ENCODE measurements around the gene PCNX1. TPM values are rescaled to one million over a fixed set of nuclear protein-coding genes. Genes with fewer than 3 reads are reported as not detected.

PCNX1 gene
- total and polyA plus RNA-seq, 2 of the 4 experiments (the other 2 are of a cell fraction): 15.0 to 43.7 TPM

DNA sequence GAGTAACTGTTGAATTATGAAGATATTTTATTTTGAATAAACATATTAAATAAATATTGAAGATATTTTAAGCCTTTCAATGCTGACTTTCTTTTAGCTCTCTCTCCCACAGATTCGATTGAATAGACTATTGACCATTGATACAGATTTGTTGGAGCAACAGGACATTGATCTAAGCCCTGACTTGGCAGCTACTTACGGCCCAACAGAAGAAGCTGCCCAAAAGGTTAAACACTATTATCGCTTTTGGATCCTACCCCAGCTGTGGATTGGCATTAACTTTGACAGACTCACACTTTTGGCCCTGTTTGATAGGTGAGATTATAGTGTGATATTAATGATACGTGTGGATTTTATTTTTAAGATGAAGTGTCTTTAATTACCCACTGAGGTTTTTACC, 105.6 kb downstream of the PCNX1 start:
- no peaks in the 10 kb centered on the region for H3K9me3 ChIP-seq (ENCODE audit: control insufficient read depth, insufficient read depth, low read length)
- no peaks in the 10 kb centered on the region for H3K27me3 ChIP-seq (ENCODE audit: control insufficient read depth, insufficient read depth, low read length)
- no peak overlapping the region for H4K5ac ChIP-seq (ENCODE audit: low read depth, low read length)
- no peak overlapping the region for H3K4me2 ChIP-seq (ENCODE audit: low read depth, low read length)
- no peak overlapping the region for H2AK9ac ChIP-seq (replicated peaks; ENCODE audit: low read depth, low read length, poor library complexity)
- no peaks in the 10 kb centered on the region for H3K9me1 ChIP-seq (ENCODE audit: insufficient read depth, low read length)
- H3K36me3 ChIP-seq (ENCODE audit: control insufficient read depth, insufficient read depth, low read length): peaks cover 8% of the 10 kb centered on the region; the same call in 1 of the 2 replicates
- no peak overlapping the region for H2AFZ ChIP-seq (replicated peaks; ENCODE audit: low read length, poor library complexity)
- no peaks in the 10 kb centered on the region for H3K4me1 ChIP-seq (ENCODE audit: control insufficient read depth, insufficient read depth, low read length)
- no peak overlapping the region for H2BK120ac ChIP-seq (ENCODE audit: low read depth, low read length)
- BruUV-seq (replicated peaks): no TSS peak
- ChIA-PET POLR2A (ENCODE audit: unreplicated experiment) (no interaction called here), CTCF (interaction anchor here (0.6 to 1.5 kb wide), 2 partner anchors 9 to 532 kb away, joined by 3 to 5 read pairs; no protein-coding TSS in a partner anchor)
- intact Hi-C loops (cut with micrococcal nuclease): no loop called here
- no peak overlapping the region for H3K18ac ChIP-seq (ENCODE audit: low read depth, low read length)
- no peak overlapping the region for H4K91ac ChIP-seq (ENCODE audit: insufficient read depth, low read depth, low read length)
- no peak for ATAC-seq (ENCODE audit: low read depth)
- H4K8ac ChIP-seq (ENCODE audit: low read depth in 2 of 2, low read length in 2 of 2): no peak overlapping the region
- H2BK15ac ChIP-seq (ENCODE audit: low read depth, low read length): no peak overlapping the region
- dilution Hi-C loops (cut with HindIII; ENCODE audit: low sequenced_read_pairs, unreplicated experiment): no loop called here
- WGBS, 2 experiments (ENCODE audit: extremely low coverage in 2 of 2, insufficient read length in 1 of 2): 80 to 100% methylated on average over 1 of the region's 4 CpGs
- no peak overlapping the region for H2AK5ac ChIP-seq (ENCODE audit: low read depth, low read length)
- no peak overlapping the region for H3K9ac ChIP-seq (ENCODE audit: low read depth, low read length)
- H3K23ac ChIP-seq (ENCODE audit: low read depth, low read length): no peak overlapping the region
- peak overlapping the region; percentile 8 for H2BK5ac ChIP-seq (ENCODE audit: low read depth, low read length, poor library complexity, severe bottlenecking)
- H3K14ac ChIP-seq (replicated peaks; ENCODE audit: low read depth, low read length): no peak overlapping the region
- DNase-seq: no peak
- no peak overlapping the region for H3K27ac ChIP-seq (ENCODE audit: insufficient read depth, low read length)
- in situ Hi-C loops (cut with MboI; ENCODE audit: low sequenced_read_pairs): no loop called here
- no peak overlapping the region for H3K4me3 ChIP-seq (ENCODE audit: insufficient read depth, low read depth, low read length)
- H3K56ac ChIP-seq (ENCODE audit: extremely low read depth, insufficient read depth, low read length): no peak overlapping the region
- H3K4ac ChIP-seq (ENCODE audit: low read depth, low read length): no peak overlapping the region
- H2BK20ac ChIP-seq (ENCODE audit: low read depth, low read length): no peak overlapping the region
- peaks cover 0 to 11% of the 10 kb centered on the region in 2 experiments; a peak in 3 of 4 replicates for H3K79me1 ChIP-seq (ENCODE audit: low read depth in 1 of 2, low read length in 2 of 2)
- H4K20me1 ChIP-seq (ENCODE audit: insufficient read depth, low read length): no peaks in the 10 kb centered on the region
- TF ChIP-seq BHLHE40 (IDR thresholded peaks at IDR 0.05; ENCODE audit: low read depth, low read length) (no peak), RCOR1 (IDR thresholded peaks at IDR 0.05; ENCODE audit: insufficient replicate concordance, low read length) (no peak), POLR2A (IDR thresholded peaks at IDR 0.05; ENCODE audit: low read depth, low read length) (no peak), MXI1 (IDR thresholded peaks at IDR 0.05; ENCODE audit: borderline replicate concordance, low read depth, low read length) (no peak), MAFK (IDR thresholded peaks at IDR 0.05; ENCODE audit: low read depth, low read length) (no peak), SMC3 (IDR thresholded peaks at IDR 0.05; ENCODE audit: low read depth, low read length) (no peak), RAD21 (IDR thresholded peaks at IDR 0.05; ENCODE audit: low read length) (no peak), MAZ (IDR thresholded peaks at IDR 0.05; ENCODE audit: borderline replicate concordance, low read depth, low read length) (no peak), NFE2L2 (IDR thresholded peaks at IDR 0.05; ENCODE audit: low read depth, low read length) (no peak), CHD1 (IDR thresholded peaks at IDR 0.05; ENCODE audit: low read depth, low read length) (no peak), FOS (IDR thresholded peaks at IDR 0.05; ENCODE audit: low read depth, low read length) (no peak)
- TF ChIP-seq, protein P1, sequence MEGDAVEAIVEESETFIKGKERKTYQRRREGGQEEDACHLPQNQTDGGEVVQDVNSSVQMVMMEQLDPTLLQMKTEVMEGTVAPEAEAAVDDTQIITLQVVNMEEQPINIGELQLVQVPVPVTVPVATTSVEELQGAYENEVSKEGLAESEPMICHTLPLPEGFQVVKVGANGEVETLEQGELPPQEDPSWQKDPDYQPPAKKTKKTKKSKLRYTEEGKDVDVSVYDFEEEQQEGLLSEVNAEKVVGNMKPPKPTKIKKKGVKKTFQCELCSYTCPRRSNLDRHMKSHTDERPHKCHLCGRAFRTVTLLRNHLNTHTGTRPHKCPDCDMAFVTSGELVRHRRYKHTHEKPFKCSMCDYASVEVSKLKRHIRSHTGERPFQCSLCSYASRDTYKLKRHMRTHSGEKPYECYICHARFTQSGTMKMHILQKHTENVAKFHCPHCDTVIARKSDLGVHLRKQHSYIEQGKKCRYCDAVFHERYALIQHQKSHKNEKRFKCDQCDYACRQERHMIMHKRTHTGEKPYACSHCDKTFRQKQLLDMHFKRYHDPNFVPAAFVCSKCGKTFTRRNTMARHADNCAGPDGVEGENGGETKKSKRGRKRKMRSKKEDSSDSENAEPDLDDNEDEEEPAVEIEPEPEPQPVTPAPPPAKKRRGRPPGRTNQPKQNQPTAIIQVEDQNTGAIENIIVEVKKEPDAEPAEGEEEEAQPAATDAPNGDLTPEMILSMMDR (conservative IDR thresholded peaks at IDR 0.05; ENCODE audit: low read depth, low read length): no peak
- TF ChIP-seq, protein P2, sequence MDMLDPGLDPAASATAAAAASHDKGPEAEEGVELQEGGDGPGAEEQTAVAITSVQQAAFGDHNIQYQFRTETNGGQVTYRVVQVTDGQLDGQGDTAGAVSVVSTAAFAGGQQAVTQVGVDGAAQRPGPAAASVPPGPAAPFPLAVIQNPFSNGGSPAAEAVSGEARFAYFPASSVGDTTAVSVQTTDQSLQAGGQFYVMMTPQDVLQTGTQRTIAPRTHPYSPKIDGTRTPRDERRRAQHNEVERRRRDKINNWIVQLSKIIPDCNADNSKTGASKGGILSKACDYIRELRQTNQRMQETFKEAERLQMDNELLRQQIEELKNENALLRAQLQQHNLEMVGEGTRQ (IDR thresholded peaks at IDR 0.05; ENCODE audit: low read depth, low read length): no peak
